Mesenchymal stem cell (in vitro differentiated cells and primary cell): ENCODE results near the gene SPSB3.
"Not testable (repeated sequence)": the region's sequence is repeated elsewhere in the genome, so short reads cannot be mapped to it uniquely, and the experiment has no call there.

Source experiments
- DNase-seq: peaks from one replicate; pipeline ENCODE4 v3.0.0-alpha.2; 2013
- H2AFZ ChIP-seq: one replicate; pipeline ENCODE4 v1.6.1; 2013; ENCODE audit warnings: low read depth, mild to moderate bottlenecking, control low read depth, inconsistent platforms, low read length, moderate library complexity
- H2AK5ac ChIP-seq: 2 replicates; pipeline ENCODE4 v1.6.1; 2013; ENCODE audit warnings: low read length, moderate library complexity, mild to moderate bottlenecking, inconsistent platforms; ENCODE audit not compliant: severe bottlenecking
- H2BK120ac ChIP-seq: one replicate; pipeline ENCODE4 v1.6.1; 2013; ENCODE audit warnings: low read depth, mild to moderate bottlenecking, inconsistent platforms, low read length, moderate library complexity
- H2BK12ac ChIP-seq, 2 experiments: one replicate each; pipeline ENCODE4 v1.6.1; 2013; ENCODE audit warnings: inconsistent platforms in 2 of 2, low read length in 2 of 2, mild to moderate bottlenecking in 2 of 2, moderate library complexity in 2 of 2, control low read depth in 1 of 2
- H2BK15ac ChIP-seq: one replicate; pipeline ENCODE4 v1.6.1; 2013; ENCODE audit warnings: mild to moderate bottlenecking, low read depth, inconsistent platforms; ENCODE audit not compliant: poor library complexity, severe bottlenecking
- H2BK5ac ChIP-seq: 2 replicates; pipeline ENCODE4 v1.6.1; 2013; ENCODE audit warnings: low read depth, mild to moderate bottlenecking, low read length, control low read depth, inconsistent platforms; ENCODE audit not compliant: poor library complexity, severe bottlenecking
- H3K14ac ChIP-seq, 2 experiments: one replicate each; pipeline ENCODE4 v1.6.1; 2013; ENCODE audit warnings: inconsistent platforms in 2 of 2, low read length in 2 of 2, control low read depth in 1 of 2, mild to moderate bottlenecking in 1 of 2, moderate library complexity in 1 of 2
- H3K18ac ChIP-seq, 2 experiments: one replicate each; pipeline ENCODE4 v1.6.1; 2013; ENCODE audit warnings: inconsistent platforms in 2 of 2, low read length in 2 of 2, control low read depth in 1 of 2, low read depth in 1 of 2, mild to moderate bottlenecking in 1 of 2
- H3K23ac ChIP-seq, 2 experiments: one replicate each; pipeline ENCODE4 v1.6.1; 2013; ENCODE audit warnings: inconsistent platforms in 2 of 2, low read length in 2 of 2, mild to moderate bottlenecking in 2 of 2, moderate library complexity in 2 of 2, control low read depth in 1 of 2
- H3K27ac ChIP-seq: 2 replicates; pipeline ENCODE4 v1.5.1; 2013; ENCODE audit warnings: mild to moderate bottlenecking, moderate library complexity, low read length, control low read depth, inconsistent platforms; ENCODE audit not compliant: poor library complexity, severe bottlenecking
- H3K27me3 ChIP-seq, 2 experiments: 2 replicates each; pipeline versions ENCODE4 v1.6.1 to v1.7.0; 2013; ENCODE audit warnings: low read length in 2 of 2, mild to moderate bottlenecking in 2 of 2, moderate library complexity in 2 of 2, control low read depth in 1 of 2, inconsistent platforms in 1 of 2; ENCODE audit not compliant: control insufficient read depth in 1 of 2, insufficient read depth in 1 of 2
- H3K36me3 ChIP-seq, 2 experiments: 2 replicates each; pipeline versions ENCODE4 v1.6.1 to v1.7.0; 2013; ENCODE audit warnings: low read length in 2 of 2, control low read depth in 1 of 2, inconsistent platforms in 1 of 2, low read depth in 1 of 2, mild to moderate bottlenecking in 1 of 2; ENCODE audit not compliant: insufficient read depth in 2 of 2, control insufficient read depth in 1 of 2
- H3K4ac ChIP-seq, 2 experiments: one replicate each; pipeline ENCODE4 v1.6.1; 2013; ENCODE audit warnings: inconsistent platforms in 2 of 2, low read length in 2 of 2, mild to moderate bottlenecking in 2 of 2, moderate library complexity in 2 of 2, control low read depth in 1 of 2, low read depth in 1 of 2
- H3K4me1 ChIP-seq: 2 replicates; pipeline ENCODE4 v1.6.1; 2013; ENCODE audit warnings: low read depth, low read length, control low read depth; ENCODE audit not compliant: control insufficient read depth, insufficient read depth
- H3K4me2 ChIP-seq: 2 replicates; pipeline ENCODE4 v1.6.1; 2013; ENCODE audit warnings: low read length, mild to moderate bottlenecking, inconsistent platforms; ENCODE audit not compliant: poor library complexity, severe bottlenecking
- H3K4me3 ChIP-seq, 2 experiments: 2 replicates each; pipeline versions ENCODE4 v1.5.1 to v1.7.0; 2013; ENCODE audit warnings: low read length in 2 of 2, mild to moderate bottlenecking in 2 of 2, control low read depth in 1 of 2, low read depth in 1 of 2; ENCODE audit not compliant: insufficient read depth in 1 of 2
- H3K79me1 ChIP-seq: replicated peaks from 2 replicates; pipeline ENCODE4 v1.6.1; 2013; ENCODE audit warnings: mild to moderate bottlenecking, control low read depth, low read length, inconsistent platforms; ENCODE audit not compliant: poor library complexity, severe bottlenecking
- H3K9ac ChIP-seq: 2 replicates; pipeline ENCODE4 v1.7.0; 2013; ENCODE audit warnings: mild to moderate bottlenecking, low read length, moderate library complexity
- H3K9me3 ChIP-seq: 2 replicates; pipeline ENCODE4 v1.7.0; 2013; ENCODE audit warnings: mild to moderate bottlenecking, low read length; ENCODE audit not compliant: control insufficient read depth
- H4K8ac ChIP-seq: one replicate; pipeline ENCODE4 v1.6.1; 2013; ENCODE audit warnings: inconsistent platforms, mild to moderate bottlenecking, low read length, moderate library complexity
- H4K91ac ChIP-seq: one replicate; pipeline ENCODE4 v1.6.1; 2013; ENCODE audit warnings: mild to moderate bottlenecking, low read length, inconsistent platforms
- WGBS: methylation state at CpG from one replicate; pipeline ENCODE4 v1.1.7; 2013; ENCODE audit warnings: mixed read lengths; 5-methylcytosine and 5-hydroxymethylcytosine counted together

The SPSB3 gene

GRCh38 chr16:1734816-1735215 is 47.6 kb downstream of the SPSB3 start:
- Histone ChIP-seq H3K27ac (no peak overlapping the region), H3K4me2 (no peak overlapping the region), H3K27me3 (no peaks in the 10 kb centered on the region), H2BK12ac (no peak overlapping the region), H3K4me3 (no peak overlapping the region), H3K4me1 (peaks cover 1% of the 10 kb centered on the region), H2AK5ac (no peak overlapping the region), H3K14ac (no peak overlapping the region), H2BK15ac (no peak overlapping the region), H2AFZ (no peak overlapping the region), H3K79me1 (peaks cover 30% of the 10 kb centered on the region), H4K91ac (no peak overlapping the region), H3K4ac (no peak overlapping the region), H2BK120ac (no peak overlapping the region), H3K9me3 (no peaks in the 10 kb centered on the region), H4K8ac (no peak overlapping the region), H3K36me3 (peaks cover 47 to 77% of the 10 kb centered on the region in 2 experiments), H3K23ac (no peak overlapping the region), H3K18ac (no peak overlapping the region), H2BK5ac (no peak overlapping the region), H3K9ac (no peak overlapping the region)
- DNase-seq, result no peak
- WGBS, result 95% methylated on average over 22 of the region's 22 CpGs

GRCh38 chr16:1734123-1734522 is 48.2 kb downstream of the SPSB3 start:
- WGBS, result 98% methylated on average over 22 of the region's 22 CpGs
- Histone ChIP-seq H3K14ac (no peak overlapping the region), H4K8ac (no peak overlapping the region), H3K4me1 (peaks cover 1% of the 10 kb centered on the region), H3K9me3 (no peaks in the 10 kb centered on the region), H3K4me2 (no peak overlapping the region), H3K23ac (no peak overlapping the region), H3K27ac (no peak overlapping the region), H2BK15ac (no peak overlapping the region), H2BK120ac (no peak overlapping the region), H2BK12ac (no peak overlapping the region), H2AK5ac (no peak overlapping the region), H3K18ac (no peak overlapping the region), H3K4me3 (no peak overlapping the region), H3K36me3 (peaks cover 53 to 77% of the 10 kb centered on the region in 2 experiments), H2AFZ (no peak overlapping the region), H2BK5ac (no peak overlapping the region), H3K79me1 (peaks cover 36% of the 10 kb centered on the region), H4K91ac (no peak overlapping the region), H3K9ac (no peak overlapping the region), H3K27me3 (no peaks in the 10 kb centered on the region), H3K4ac (no peak overlapping the region)
- DNase-seq, result no peak

- not testable (repeated sequence) for H4K8ac ChIP-seq, H3K4me2 ChIP-seq, H2BK15ac ChIP-seq, H3K9me3 ChIP-seq, H2BK5ac ChIP-seq, H3K4me1 ChIP-seq, DNase-seq, H3K27ac ChIP-seq, H2BK12ac ChIP-seq, H3K27me3 ChIP-seq, H2AFZ ChIP-seq, H3K23ac ChIP-seq, H3K4me3 ChIP-seq, H3K14ac ChIP-seq, H2BK120ac ChIP-seq, H4K91ac ChIP-seq, H3K4ac ChIP-seq, H3K18ac ChIP-seq, H2AK5ac ChIP-seq, H3K9ac ChIP-seq
- WGBS, result 98% methylated on average over 21 of the region's 21 CpGs
- peaks cover 48% of the 10 kb centered on the region for H3K79me1 ChIP-seq
- H3K36me3 ChIP-seq, result peaks cover 64 to 85% of the 10 kb centered on the region in 2 experiments
Measured at GRCh38 chr16:1732551-1732987, 49.8 kb downstream of the SPSB3 start.

GRCh38 chr16:1732071-1732470 is 50.3 kb downstream of the SPSB3 start:
- Histone ChIP-seq H3K4ac (no peak overlapping the region), H4K91ac (no peak overlapping the region), H2AFZ (no peak overlapping the region), H2BK12ac (no peak overlapping the region), H3K4me2 (no peak overlapping the region), H3K4me3 (no peak overlapping the region), H3K23ac (no peak overlapping the region), H4K8ac (no peak overlapping the region), H2BK120ac (no peak overlapping the region), H3K4me1 (peaks cover 1% of the 10 kb centered on the region), H2BK5ac (no peak overlapping the region), H3K27ac (no peak overlapping the region), H3K79me1 (peaks cover 51% of the 10 kb centered on the region), H3K18ac (no peak overlapping the region), H2AK5ac (no peak overlapping the region), H3K27me3 (no peaks in the 10 kb centered on the region), H2BK15ac (no peak overlapping the region), H3K9me3 (no peaks in the 10 kb centered on the region), H3K14ac (no peak overlapping the region), H3K36me3 (peaks cover 69 to 88% of the 10 kb centered on the region in 2 experiments), H3K9ac (no peak overlapping the region)
- WGBS, result 92% methylated on average over 13 of the region's 14 CpGs
- no peak for DNase-seq
